KOPT-K1 (cell line): ENCODE results near the gene P3H2.

Experiments
- H3K27ac ChIP-seq: fragments of 200-600 bp; sonication (generic); 2 replicates; pipeline ENCODE4 v1.5.1; 2016; ENCODE audit warnings: antibody characterized with exemption, mild to moderate bottlenecking, low read depth, low read length; ENCODE audit not compliant: poor library complexity, severe bottlenecking
- H3K36me3 ChIP-seq: fragments of 200-600 bp; sonication (generic); 2 replicates; pipeline ENCODE4 v1.5.1; 2017; ENCODE audit warnings: antibody characterized with exemption, mild to moderate bottlenecking, low read length, moderate library complexity; ENCODE audit not compliant: insufficient read depth
- H3K9me3 ChIP-seq: fragments of 200-600 bp; sonication (generic); 2 replicates; pipeline ENCODE4 v1.5.1; 2017; ENCODE audit warnings: antibody characterized with exemption, low read length, mild to moderate bottlenecking; ENCODE audit not compliant: insufficient read depth, poor library complexity, severe bottlenecking

P3H2 gene

DNA sequence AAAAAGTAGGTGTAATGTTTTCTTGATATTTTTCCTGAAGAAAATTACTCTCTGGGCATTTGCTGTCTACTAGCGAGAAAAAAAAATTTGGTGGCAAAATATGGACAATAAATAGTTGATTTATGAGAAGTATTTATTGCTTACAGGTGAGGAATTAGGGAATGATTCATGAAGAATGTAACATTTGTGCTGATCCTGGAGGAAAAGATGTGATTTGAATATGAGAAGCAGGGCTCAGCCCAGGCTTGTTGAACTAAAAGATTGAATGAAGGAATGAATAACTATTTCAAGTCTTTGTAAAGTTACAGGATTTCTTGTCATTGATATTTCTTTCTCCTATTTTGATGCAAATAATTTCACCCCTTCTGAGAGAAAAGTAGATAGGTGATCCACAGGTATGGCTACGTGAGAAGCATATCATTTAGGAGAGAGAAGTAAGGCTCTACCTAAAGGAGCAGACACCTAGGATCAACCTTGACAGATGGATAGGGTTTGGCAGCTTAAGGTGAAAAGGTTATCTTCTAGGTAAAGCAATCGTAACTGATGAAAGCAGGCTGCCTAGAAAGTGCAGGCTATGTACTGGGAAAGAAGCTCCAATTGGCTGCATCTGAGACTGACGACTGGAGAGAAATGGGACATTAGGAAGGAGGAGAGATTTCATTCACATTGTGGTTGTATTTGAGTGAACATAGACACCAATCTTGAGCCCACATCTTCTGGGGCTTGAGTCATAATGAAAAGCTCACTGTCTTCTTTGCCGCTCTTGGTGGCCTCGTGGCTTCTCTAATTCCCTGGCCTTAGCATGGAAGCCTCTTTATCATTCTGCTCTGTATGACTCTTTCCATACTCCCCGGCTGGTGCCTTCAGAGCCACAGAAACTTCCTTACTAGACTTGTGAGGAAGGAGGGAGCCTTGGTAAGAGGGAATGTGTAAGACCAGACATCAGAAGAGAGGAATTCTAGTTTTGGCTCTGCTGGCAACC is 106.5 kb downstream of the P3H2 start:
- Histone ChIP-seq H3K9me3 (no peaks in the 10 kb centered on the region), H3K27ac (no peak overlapping the region), H3K36me3 (no peaks in the 10 kb centered on the region)

DNA sequence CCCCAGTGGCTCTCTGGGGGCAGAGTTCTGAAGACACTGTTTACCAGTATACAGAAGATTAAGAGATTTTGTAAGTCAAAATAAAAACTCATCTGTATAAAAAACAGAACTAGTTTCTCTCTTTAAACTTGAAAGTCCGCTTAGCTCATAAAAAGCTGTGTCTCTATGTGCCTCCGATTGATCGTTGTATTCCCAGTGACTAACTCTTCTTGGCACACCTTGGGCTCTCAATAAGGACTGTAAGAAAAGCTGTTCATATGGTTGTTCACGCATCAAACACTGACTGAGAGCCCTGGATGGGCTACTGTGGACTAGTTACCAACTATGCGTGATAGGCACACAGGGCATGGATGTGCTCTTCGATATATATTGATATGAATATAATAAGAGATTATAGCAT is 107.9 kb downstream of the P3H2 start:
- Histone ChIP-seq H3K9me3 (no peaks in the 10 kb centered on the region), H3K36me3 (no peaks in the 10 kb centered on the region), H3K27ac (no peak overlapping the region)

DNA sequence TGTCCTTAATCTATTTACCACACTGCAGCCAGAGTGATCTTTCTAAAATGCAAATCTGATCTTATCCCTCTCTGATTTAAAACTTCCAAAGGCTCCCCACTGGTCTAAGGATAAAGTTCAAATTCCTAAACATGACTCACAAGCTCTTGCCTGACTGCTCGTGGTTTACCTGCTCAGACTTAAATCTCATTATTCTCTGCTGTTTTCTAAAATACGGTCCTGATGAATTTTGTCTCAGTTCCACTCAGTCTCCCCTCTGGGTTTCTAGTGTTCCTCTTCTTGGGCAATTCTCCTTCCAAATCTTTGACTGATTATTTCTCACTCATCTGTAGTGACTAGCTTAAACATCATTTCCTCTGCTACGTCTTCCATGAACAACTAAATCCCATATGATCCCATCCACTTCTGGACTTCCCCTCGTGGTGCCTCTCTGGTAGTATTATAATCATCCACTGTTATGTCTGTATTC is 108.3 kb downstream of the P3H2 start:
- H3K9me3 ChIP-seq: no peaks in the 10 kb centered on the region
- H3K36me3 ChIP-seq: no peaks in the 10 kb centered on the region
- H3K27ac ChIP-seq: no peak overlapping the region

- no peaks in the 10 kb centered on the region for H3K9me3 ChIP-seq
- no peak overlapping the region for H3K27ac ChIP-seq
- H3K36me3 ChIP-seq: no peaks in the 10 kb centered on the region
Observed at GRCh38 chr3:190010486-190010885, 110.2 kb downstream of the P3H2 start.

- Histone ChIP-seq H3K36me3 (no peaks in the 10 kb centered on the region), H3K27ac (no peak overlapping the region)
Observed at GRCh38 chr3:190009614-190010013, 111.1 kb downstream of the P3H2 start.

DNA sequence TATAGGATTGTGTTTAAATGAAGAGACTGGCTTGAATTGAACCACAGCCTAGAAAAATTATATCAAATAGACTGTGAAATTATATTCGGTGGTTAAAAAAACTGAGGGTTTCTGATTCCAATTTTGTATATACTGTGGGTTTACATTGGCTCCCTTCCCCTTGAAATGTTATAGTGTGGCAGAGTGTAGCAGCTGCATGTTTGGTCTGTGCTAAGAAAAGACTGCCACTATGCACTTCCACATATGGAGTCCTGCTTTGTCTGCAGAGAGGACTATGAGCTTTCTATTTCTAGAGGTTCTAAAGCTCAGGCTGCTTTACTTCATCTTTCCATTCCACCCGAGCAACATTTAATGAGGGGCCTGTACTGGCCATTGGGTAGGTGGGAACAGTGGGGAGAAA is 112.3 kb downstream of the P3H2 start:
- Histone ChIP-seq H3K36me3 (no peaks in the 10 kb centered on the region), H3K9me3 (no peaks in the 10 kb centered on the region), H3K27ac (no peak overlapping the region)

More at GRCh38 chr3:190009614-190010013, 111.1 kb downstream of the P3H2 start:
- H3K9me3 ChIP-seq: no peaks in the 10 kb centered on the region

- H3K36me3 ChIP-seq: no peaks in the 10 kb centered on the region
- no peaks in the 10 kb centered on the region for H3K9me3 ChIP-seq
- H3K27ac ChIP-seq: no peak overlapping the region
Observed at GRCh38 chr3:190005343-190006113, 115.2 kb downstream of the P3H2 start.

- Histone ChIP-seq H3K9me3 (no peaks in the 10 kb centered on the region), H3K36me3 (no peaks in the 10 kb centered on the region), H3K27ac (no peak overlapping the region)
Observed at GRCh38 chr3:190004656-190005055, 116.0 kb downstream of the P3H2 start.

- H3K9me3 ChIP-seq: no peaks in the 10 kb centered on the region
- no peak overlapping the region for H3K27ac ChIP-seq
- no peaks in the 10 kb centered on the region for H3K36me3 ChIP-seq
Observed at GRCh38 chr3:190003681-190004123, 117.0 kb downstream of the P3H2 start.

GRCh38 chr3:190003068-190003467 is 117.6 kb downstream of the P3H2 start:
- no peaks in the 10 kb centered on the region for H3K9me3 ChIP-seq
- H3K27ac ChIP-seq: no peak overlapping the region
- H3K36me3 ChIP-seq: no peaks in the 10 kb centered on the region

DNA sequence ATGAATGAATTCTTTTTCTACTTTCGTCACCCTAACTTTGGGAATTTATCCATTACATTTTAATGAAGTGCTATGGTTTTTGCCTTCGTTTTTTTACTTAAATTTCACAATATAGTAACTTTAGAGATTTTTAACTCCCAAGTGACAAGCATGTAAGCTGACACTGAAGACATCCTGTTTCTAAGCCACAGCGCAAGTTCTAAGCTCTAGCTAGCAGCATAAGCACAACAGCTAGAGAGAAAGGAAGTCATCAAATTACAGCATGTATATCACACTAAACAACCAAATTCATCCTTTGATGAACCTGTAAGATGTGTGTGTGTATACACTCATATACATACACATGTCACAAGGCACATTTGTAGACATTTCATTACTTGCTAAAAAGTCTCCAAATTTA is 119.3 kb downstream of the P3H2 start:
- no peaks in the 10 kb centered on the region for H3K9me3 ChIP-seq
- H3K36me3 ChIP-seq: no peaks in the 10 kb centered on the region
- H3K27ac ChIP-seq: no peak overlapping the region

DNA sequence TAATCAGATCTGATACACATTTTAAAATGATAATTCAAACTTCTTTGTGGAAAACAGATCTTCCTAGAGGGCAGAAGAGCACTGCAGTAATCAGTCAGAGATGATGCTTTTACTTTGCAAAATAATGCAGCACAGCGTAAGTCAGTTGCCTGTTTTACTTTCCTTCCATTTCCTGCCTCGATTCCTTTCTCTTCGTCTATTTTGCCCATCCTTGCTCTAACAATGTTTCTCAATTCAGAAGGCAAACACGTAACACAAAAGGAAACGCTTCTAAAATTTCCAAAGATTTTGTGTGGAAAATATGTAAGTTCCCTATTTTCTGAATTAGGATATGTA is 119.9 kb downstream of the P3H2 start:
- H3K27ac ChIP-seq: no peak overlapping the region

DNA sequence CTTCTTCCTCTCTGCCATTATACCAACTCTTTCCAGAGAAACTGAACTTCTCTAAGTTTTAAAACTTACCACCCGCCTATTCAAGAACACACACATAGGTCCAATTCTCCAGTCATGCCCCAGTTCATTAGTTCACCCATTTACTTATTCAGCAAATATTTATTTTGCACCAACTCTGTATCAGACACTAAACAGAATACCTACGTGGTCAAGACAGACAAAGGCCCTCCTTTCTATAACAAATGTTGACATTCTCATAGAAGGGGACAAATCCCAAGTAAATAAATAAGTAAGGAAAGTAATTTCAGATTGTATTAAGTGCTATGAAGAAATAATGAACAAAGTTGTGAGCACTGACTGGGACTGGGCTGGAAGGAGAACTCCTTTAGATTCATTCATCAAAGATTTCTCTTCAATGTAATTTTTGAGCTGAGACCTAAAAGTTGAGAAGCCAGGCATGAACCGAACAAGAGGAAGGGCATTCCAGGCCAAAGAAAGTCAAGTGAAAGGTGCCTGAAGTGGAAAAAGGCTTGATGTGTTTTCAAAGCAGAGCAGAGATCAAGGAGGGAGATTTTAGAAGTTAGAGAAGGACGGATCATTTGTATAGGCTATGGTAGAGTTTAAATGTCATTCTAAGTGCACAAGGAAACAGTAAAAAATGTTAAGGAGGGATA is 120.4 kb downstream of the P3H2 start:
- H3K27ac ChIP-seq: no peak overlapping the region
- H3K36me3 ChIP-seq: no peaks in the 10 kb centered on the region
- no peaks in the 10 kb centered on the region for H3K9me3 ChIP-seq

More for the DNA sequence above, 119.9 kb downstream of the P3H2 start:
- H3K36me3 ChIP-seq: no peaks in the 10 kb centered on the region
- no peaks in the 10 kb centered on the region for H3K9me3 ChIP-seq

GRCh38 chr3:189999718-190000117 is 121.0 kb downstream of the P3H2 start:
- no peaks in the 10 kb centered on the region for H3K9me3 ChIP-seq
- no peak overlapping the region for H3K27ac ChIP-seq
- no peaks in the 10 kb centered on the region for H3K36me3 ChIP-seq

DNA sequence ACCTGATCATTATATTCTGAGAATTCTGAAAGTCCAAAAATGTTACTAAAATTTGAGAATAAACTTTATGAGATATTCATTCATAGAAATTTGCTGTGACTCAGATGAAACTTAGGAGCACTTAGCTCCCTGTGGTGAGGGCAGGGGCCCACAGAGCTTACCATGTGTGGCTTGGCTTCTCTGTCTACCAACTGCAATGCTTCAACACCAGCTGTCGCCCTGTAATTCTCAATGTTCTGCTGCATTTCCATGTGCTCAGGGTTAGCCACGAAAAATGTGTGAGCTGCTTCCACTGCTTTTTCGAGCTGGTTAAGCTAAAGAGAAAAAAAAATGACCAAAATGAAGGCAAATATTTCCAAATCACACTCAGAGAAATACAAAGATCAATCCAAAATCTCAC is 125.6 kb downstream of the P3H2 start:
- Histone ChIP-seq H3K9me3 (no peaks in the 10 kb centered on the region), H3K27ac (no peak overlapping the region), H3K36me3 (no peaks in the 10 kb centered on the region)
